PC-3 (cell line): Measurements from ENCODE around the gene LPCAT1. TPM values are rescaled to one million over a fixed set of nuclear protein-coding genes. Genes with fewer than 3 reads are reported as not detected.

Experiments
- ATAC-seq: fragments of 200-7000 bp; cut with Tn5 transposase; 2 replicates; pipeline ENCODE4 v1.9.1; 2020; ENCODE audit warnings: mild to moderate bottlenecking, moderate library complexity
- BruUV-seq: library from RNA; stranded (reverse); fragments of 400-500 nt; replicated peaks from 2 replicates; lab custom pipeline; 2021; lab: Mats Ljungman, UMichigan
- CTCF ChIA-PET: fragments of 300-600 bp; sonication (Branson Sonifier 250); formaldehyde crosslinking; loops from one replicate; lab custom pipeline; 2022; ENCODE audit warnings: antibody characterized with exemption; lab: Charles Lee
- POLR2A ChIA-PET: fragments of 300-600 bp; sonication (Branson Sonifier 250); formaldehyde crosslinking; loops from one replicate; lab custom pipeline; 2022; ENCODE audit warnings: antibody characterized with exemption; ENCODE audit not compliant: unreplicated experiment; lab: Charles Lee
- DNase-seq: peaks from one replicate; pipeline ENCODE4 v3.0.0-alpha.2; 2015
- H2AFZ ChIP-seq: fragments of 300-600 bp; sonication (generic); 2 replicates; pipeline ENCODE4 v1.6.0; 2016; ENCODE audit warnings: antibody characterized with exemption, low read length
- H3F3A ChIP-seq: fragments of 300-600 bp; sonication (generic); one replicate; pipeline ENCODE4 v1.6.0; 2017; ENCODE audit warnings: antibody characterized with exemption, low read length, control low read depth, mild to moderate bottlenecking; ENCODE audit not compliant: unreplicated experiment
- H3K27ac ChIP-seq: fragments of 300-600 bp; sonication (generic); 2 replicates; pipeline ENCODE4 v1.5.1; 2016; ENCODE audit warnings: mild to moderate bottlenecking, low read length
- H3K27me3 ChIP-seq: fragments of 300-600 bp; sonication (generic); 2 replicates; pipeline ENCODE4 v1.6.1; 2016; ENCODE audit warnings: low read length, mixed read lengths
- H3K36me3 ChIP-seq: fragments of 300-600 bp; sonication (generic); 2 replicates; pipeline ENCODE4 v1.6.1; 2016; ENCODE audit warnings: low read depth, mixed run types, low read length, mixed read lengths
- H3K4me1 ChIP-seq: fragments of 300-600 bp; sonication (generic); 2 replicates; pipeline ENCODE4 v1.5.1; 2016; ENCODE audit warnings: low read length; ENCODE audit not compliant: insufficient read depth
- H3K4me2 ChIP-seq: fragments of 300-600 bp; sonication (generic); 2 replicates; pipeline ENCODE4 v1.6.0; 2016; ENCODE audit warnings: low read length
- H3K4me3 ChIP-seq: fragments of 300-600 bp; sonication (generic); 2 replicates; pipeline ENCODE4 v1.5.1; 2016; ENCODE audit warnings: mild to moderate bottlenecking, low read length, mixed read lengths
- H3K79me2 ChIP-seq: fragments of 300-600 bp; sonication (generic); 2 replicates; pipeline ENCODE4 v1.6.1; 2017; ENCODE audit warnings: low read length, mixed read lengths
- H3K9ac ChIP-seq: fragments of 300-600 bp; sonication (generic); 2 replicates; pipeline ENCODE4 v1.6.0; 2016; ENCODE audit warnings: mild to moderate bottlenecking, low read length
- H3K9me2 ChIP-seq: fragments of 300-600 bp; sonication (generic); replicated peaks from 2 replicates; pipeline ENCODE4 v1.6.1; 2016; ENCODE audit warnings: mixed run types, low read length, mixed read lengths
- H3K9me3 ChIP-seq: fragments of 300-600 bp; sonication (generic); 2 replicates; pipeline ENCODE4 v1.6.1; 2016; ENCODE audit warnings: low read length, mixed read lengths
- H4K20me1 ChIP-seq: fragments of 300-600 bp; sonication (generic); 2 replicates; pipeline ENCODE4 v1.6.1; 2016; ENCODE audit warnings: low read length, mixed read lengths
- EZH2 ChIP-seq: fragments of 300-600 bp; sonication (generic); IDR thresholded peaks from one replicate; pipeline ENCODE4 v1.6.1; 2017; ENCODE audit warnings: antibody characterized with exemption, mild to moderate bottlenecking, low read length; ENCODE audit not compliant: unreplicated experiment
- EZH2phosphoT487 ChIP-seq: fragments of 300-600 bp; sonication (generic); IDR thresholded peaks from 2 replicates; pipeline ENCODE4 v1.6.1; 2018; ENCODE audit warnings: mild to moderate bottlenecking, antibody characterized with exemption, low read length, borderline replicate concordance
- intact Hi-C: fragments of 100-400 bp; cut with micrococcal nuclease; formaldehyde crosslinking; loops from 2 replicates; pipeline ENCODE4 v1.9.0; 2023
- total RNA-seq: library from RNA; depleted of rRNA; stranded (reverse); fragments of >200 nt; gene quantifications from 2 replicates; pipeline ENCODE4 v1.2.3, GENCODE V29; 2014
- TF ChIP-seq, protein P1 (sequence below): fragments of 300-600 bp; sonication (generic); conservative IDR thresholded peaks from 2 replicates; pipeline ENCODE4 v1.5.1; 2017; ENCODE audit warnings: antibody characterized with exemption, low read depth, mild to moderate bottlenecking, low read length

Gene LPCAT1
- total RNA-seq, 1 experiment from 2014 or later: 121 TPM

DNA sequence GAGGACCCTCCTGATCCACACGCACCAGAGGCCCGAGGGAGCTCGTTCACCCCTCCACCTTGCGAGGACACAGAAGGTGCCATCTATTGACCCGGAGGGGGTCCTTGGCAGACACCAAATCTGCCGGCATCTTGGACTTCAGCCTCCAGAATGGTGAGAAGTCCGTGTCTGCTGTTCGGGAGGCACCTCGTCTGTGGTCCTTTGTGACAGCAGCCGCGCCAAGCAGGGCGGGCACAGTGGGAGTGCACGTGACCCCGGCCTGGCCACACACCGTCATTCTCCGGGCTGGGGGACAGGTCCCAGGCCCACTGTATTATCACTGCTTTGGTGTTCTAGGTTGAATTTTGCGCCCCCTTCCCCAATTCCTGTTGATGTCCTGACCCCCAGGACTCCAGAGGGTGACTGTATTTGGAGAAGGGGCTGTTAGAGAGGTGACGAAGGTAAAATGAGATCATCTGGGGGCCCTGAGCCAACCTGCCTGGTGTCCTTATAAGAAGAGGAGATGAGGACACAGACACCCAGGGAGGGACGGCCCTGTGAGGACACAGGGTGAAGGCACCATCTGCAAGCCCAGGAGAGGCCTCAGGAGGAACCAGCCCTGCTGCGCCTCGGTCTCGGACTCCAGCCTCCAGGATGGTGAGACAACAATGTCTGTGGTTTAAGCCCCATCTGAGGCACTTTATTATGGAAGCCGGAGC lies 15.7 kb downstream of the LPCAT1 start:
- Histone ChIP-seq H3K9me2 (no peaks in the 10 kb centered on the region), H3K27ac (no peak overlapping the region), H3K4me1 (peaks cover 16% of the 10 kb centered on the region), H3K9ac (no peak overlapping the region), H3K9me3 (no peaks in the 10 kb centered on the region), H3K4me2 (no peak overlapping the region), H3K79me2 (peaks cover 100% of the 10 kb centered on the region), H3K27me3 (no peaks in the 10 kb centered on the region), H2AFZ (no peak overlapping the region), H4K20me1 (peaks cover 59% of the 10 kb centered on the region), H3K4me3 (no peak overlapping the region), H3K36me3 (peaks cover 32% of the 10 kb centered on the region), H3F3A (no peaks in the 10 kb centered on the region)
- ChIA-PET POLR2A (no interaction called here), CTCF (no interaction called here)
- intact Hi-C loops: no loop called here
- ATAC-seq (no peak), DNase-seq (no peak)
- BruUV-seq: no TSS peak
- TF ChIP-seq, protein P1, sequence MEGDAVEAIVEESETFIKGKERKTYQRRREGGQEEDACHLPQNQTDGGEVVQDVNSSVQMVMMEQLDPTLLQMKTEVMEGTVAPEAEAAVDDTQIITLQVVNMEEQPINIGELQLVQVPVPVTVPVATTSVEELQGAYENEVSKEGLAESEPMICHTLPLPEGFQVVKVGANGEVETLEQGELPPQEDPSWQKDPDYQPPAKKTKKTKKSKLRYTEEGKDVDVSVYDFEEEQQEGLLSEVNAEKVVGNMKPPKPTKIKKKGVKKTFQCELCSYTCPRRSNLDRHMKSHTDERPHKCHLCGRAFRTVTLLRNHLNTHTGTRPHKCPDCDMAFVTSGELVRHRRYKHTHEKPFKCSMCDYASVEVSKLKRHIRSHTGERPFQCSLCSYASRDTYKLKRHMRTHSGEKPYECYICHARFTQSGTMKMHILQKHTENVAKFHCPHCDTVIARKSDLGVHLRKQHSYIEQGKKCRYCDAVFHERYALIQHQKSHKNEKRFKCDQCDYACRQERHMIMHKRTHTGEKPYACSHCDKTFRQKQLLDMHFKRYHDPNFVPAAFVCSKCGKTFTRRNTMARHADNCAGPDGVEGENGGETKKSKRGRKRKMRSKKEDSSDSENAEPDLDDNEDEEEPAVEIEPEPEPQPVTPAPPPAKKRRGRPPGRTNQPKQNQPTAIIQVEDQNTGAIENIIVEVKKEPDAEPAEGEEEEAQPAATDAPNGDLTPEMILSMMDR: no peak
- TF ChIP-seq EZH2 (no peak), EZH2phosphoT487 (no peak)

DNA sequence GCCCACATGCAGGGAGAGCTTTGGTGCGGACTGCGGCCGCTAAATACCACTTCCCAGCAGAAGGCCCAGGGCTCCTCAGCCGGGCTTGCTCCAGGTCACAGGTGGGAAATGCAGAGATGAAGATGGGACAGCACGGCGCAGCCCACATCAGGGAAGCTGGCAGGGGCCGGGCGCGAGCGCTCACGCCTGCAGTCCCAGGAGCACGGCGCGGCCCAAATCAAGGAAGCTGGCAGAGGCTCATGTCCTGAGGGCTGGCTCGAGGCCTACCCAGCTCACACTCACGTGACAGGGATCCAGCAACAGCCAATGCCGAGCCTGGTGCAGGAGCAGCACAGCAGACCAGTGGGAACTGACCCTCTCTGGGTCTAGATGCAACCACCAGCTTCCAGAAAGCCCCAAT lies 16.3 kb downstream of the LPCAT1 start:
- Histone ChIP-seq H3K9me2 (no peaks in the 10 kb centered on the region), H3F3A (no peaks in the 10 kb centered on the region), H4K20me1 (peaks cover 66% of the 10 kb centered on the region), H3K9ac (no peak overlapping the region), H3K4me1 (peaks cover 10% of the 10 kb centered on the region), H3K27ac (no peak overlapping the region), H3K4me2 (no peak overlapping the region), H3K4me3 (no peak overlapping the region), H3K27me3 (no peaks in the 10 kb centered on the region), H3K79me2 (peaks cover 100% of the 10 kb centered on the region), H3K9me3 (no peaks in the 10 kb centered on the region), H2AFZ (no peak overlapping the region), H3K36me3 (peaks cover 29% of the 10 kb centered on the region)
- intact Hi-C loops: no loop called here
- ATAC-seq (no peak), DNase-seq (no peak)
- no TSS peak for BruUV-seq
- no peak for TF ChIP-seq EZH2phosphoT487
- TF ChIP-seq, protein P1: no peak
- no peak for TF ChIP-seq EZH2
- ChIA-PET POLR2A (no interaction called here), CTCF (no interaction called here)

DNA sequence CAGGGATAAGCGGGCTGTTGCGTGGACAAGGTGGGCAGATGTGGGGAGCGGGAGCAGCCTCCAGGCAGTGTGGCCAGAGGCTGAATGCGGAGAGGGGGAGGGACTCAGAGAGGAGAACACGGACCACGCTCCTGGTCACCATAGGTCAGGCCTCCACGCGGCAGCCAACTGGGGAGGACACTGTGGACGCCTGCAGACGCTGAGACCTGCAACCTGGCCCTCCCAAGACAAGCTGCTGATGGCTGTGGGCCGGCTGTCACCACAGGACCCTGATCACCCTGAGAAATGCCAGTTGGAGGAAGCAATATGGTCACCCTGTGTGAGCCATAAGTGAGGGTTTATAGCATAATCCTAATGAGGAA lies 16.8 kb downstream of the LPCAT1 start:
- Histone ChIP-seq H3K27ac (no peak overlapping the region), H3K9me3 (no peaks in the 10 kb centered on the region), H3K9ac (no peak overlapping the region), H3K79me2 (peaks cover 100% of the 10 kb centered on the region), H3K27me3 (no peaks in the 10 kb centered on the region), H3K4me2 (no peak overlapping the region), H2AFZ (no peak overlapping the region), H3K36me3 (peaks cover 25% of the 10 kb centered on the region), H3F3A (no peaks in the 10 kb centered on the region), H3K4me1 (peaks cover 5% of the 10 kb centered on the region), H4K20me1 (peaks cover 68% of the 10 kb centered on the region), H3K9me2 (no peaks in the 10 kb centered on the region), H3K4me3 (no peak overlapping the region)
- DNase-seq (no peak), ATAC-seq (no peak)
- CTCF ChIA-PET: no interaction called here
- POLR2A ChIA-PET: no interaction called here
- intact Hi-C loops: no loop called here
- TF ChIP-seq, protein P1: no peak
- no peak for TF ChIP-seq EZH2phosphoT487
- no peak for TF ChIP-seq EZH2
- no TSS peak for BruUV-seq
